DND-41 (cell line): Measurements from ENCODE around the gene DUSP7.

Experiments used
- EZH2 ChIP-seq: IDR thresholded peaks from 3 replicates; pipeline ENCODE4 v1.6.1; 2012; ENCODE audit warnings: borderline replicate concordance, low read depth, mild to moderate bottlenecking, moderate library complexity, low read length, inconsistent platforms; ENCODE audit not compliant: severe bottlenecking
- TF ChIP-seq, protein P1 (sequence below): IDR thresholded peaks from 2 replicates; pipeline ENCODE4 v1.5.1; 2012; ENCODE audit warnings: borderline replicate concordance, low read length, moderate library complexity, mild to moderate bottlenecking; ENCODE audit not compliant: poor library complexity, severe bottlenecking; ENCODE audit errors: extremely low read depth

DNA sequence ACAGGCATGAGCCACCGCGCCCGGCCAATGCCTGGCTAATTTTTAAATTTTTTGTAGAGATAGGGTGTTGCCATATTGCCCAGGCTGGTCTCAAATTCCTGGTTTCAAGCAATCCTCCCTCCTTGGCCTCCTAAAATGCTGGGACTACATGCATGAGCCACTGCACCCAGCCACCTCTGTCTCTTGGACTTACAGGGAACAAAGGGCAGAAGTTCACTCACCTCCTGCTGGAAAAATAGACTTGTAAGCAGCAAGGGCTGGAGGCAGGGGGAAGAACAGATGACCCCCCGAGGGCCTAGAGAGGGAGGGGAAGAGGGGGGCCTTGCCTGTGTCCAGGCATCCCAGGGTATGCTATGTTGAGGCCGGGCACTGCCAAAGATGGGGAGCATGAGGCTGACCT lies 22.2 kb downstream of the DUSP7 start:
- TF ChIP-seq EZH2 = no peak
- TF ChIP-seq, protein P1, sequence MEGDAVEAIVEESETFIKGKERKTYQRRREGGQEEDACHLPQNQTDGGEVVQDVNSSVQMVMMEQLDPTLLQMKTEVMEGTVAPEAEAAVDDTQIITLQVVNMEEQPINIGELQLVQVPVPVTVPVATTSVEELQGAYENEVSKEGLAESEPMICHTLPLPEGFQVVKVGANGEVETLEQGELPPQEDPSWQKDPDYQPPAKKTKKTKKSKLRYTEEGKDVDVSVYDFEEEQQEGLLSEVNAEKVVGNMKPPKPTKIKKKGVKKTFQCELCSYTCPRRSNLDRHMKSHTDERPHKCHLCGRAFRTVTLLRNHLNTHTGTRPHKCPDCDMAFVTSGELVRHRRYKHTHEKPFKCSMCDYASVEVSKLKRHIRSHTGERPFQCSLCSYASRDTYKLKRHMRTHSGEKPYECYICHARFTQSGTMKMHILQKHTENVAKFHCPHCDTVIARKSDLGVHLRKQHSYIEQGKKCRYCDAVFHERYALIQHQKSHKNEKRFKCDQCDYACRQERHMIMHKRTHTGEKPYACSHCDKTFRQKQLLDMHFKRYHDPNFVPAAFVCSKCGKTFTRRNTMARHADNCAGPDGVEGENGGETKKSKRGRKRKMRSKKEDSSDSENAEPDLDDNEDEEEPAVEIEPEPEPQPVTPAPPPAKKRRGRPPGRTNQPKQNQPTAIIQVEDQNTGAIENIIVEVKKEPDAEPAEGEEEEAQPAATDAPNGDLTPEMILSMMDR = no peak
